GM13976 (cell line): ENCODE data around the gene TOP3A.

Source experiments
- DNase-seq: peaks from one replicate; pipeline ENCODE4 v3.0.0; 2012; ENCODE audit warnings: low spot score
- in situ Hi-C: fragments of 300-500 bp; cut with MboI; formaldehyde crosslinking; loops from one replicate; pipeline ENCODE4 v1.12.0; 2022; ENCODE audit warnings: low sequenced_read_pairs, mixed read lengths, inconsistent platforms; ENCODE audit not compliant: unreplicated experiment
- TF ChIP-seq, protein P1 (sequence below): IDR thresholded peaks from 2 replicates; pipeline ENCODE4 v1.5.1; 2012; ENCODE audit warnings: borderline replicate concordance, mild to moderate bottlenecking; ENCODE audit not compliant: insufficient read depth; ENCODE audit errors: extremely low read depth, missing control alignments, control extremely low read depth

TOP3A gene

GRCh38 chr17:18280766-18281371, 33.9 kb downstream of the TOP3A start:
- no peak for DNase-seq
- TF ChIP-seq, protein P1, sequence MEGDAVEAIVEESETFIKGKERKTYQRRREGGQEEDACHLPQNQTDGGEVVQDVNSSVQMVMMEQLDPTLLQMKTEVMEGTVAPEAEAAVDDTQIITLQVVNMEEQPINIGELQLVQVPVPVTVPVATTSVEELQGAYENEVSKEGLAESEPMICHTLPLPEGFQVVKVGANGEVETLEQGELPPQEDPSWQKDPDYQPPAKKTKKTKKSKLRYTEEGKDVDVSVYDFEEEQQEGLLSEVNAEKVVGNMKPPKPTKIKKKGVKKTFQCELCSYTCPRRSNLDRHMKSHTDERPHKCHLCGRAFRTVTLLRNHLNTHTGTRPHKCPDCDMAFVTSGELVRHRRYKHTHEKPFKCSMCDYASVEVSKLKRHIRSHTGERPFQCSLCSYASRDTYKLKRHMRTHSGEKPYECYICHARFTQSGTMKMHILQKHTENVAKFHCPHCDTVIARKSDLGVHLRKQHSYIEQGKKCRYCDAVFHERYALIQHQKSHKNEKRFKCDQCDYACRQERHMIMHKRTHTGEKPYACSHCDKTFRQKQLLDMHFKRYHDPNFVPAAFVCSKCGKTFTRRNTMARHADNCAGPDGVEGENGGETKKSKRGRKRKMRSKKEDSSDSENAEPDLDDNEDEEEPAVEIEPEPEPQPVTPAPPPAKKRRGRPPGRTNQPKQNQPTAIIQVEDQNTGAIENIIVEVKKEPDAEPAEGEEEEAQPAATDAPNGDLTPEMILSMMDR, result no peak
- in situ Hi-C loops, result no loop called here

- TF ChIP-seq, protein P1, result no peak
- no peak for DNase-seq
- in situ Hi-C loops, result no loop called here
These were observed 34.5 kb downstream of the TOP3A start for GRCh38 chr17:18280249-18280648.

DNA sequence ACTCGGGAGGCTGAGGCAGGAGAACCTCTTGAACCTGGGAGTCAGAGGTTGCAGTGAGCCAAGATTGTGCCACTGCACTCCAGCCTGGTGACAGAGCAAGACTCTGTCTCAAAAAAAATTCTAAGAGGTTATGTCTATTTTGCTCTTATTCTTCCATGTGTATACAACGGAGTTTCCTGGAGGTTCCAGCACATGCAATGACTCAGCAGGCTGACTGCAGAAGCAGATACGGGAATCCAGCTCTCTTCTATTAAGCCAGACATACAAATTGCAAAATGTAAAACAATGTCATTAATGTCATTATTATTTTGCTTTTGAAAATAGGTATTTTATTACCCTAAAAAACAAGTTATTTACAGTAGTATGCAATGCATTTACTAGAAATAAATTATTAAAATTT, 35.9 kb downstream of the TOP3A start:
- TF ChIP-seq, protein P1, result no peak
- DNase-seq, result no peak
- in situ Hi-C loops, result no loop called here

DNA sequence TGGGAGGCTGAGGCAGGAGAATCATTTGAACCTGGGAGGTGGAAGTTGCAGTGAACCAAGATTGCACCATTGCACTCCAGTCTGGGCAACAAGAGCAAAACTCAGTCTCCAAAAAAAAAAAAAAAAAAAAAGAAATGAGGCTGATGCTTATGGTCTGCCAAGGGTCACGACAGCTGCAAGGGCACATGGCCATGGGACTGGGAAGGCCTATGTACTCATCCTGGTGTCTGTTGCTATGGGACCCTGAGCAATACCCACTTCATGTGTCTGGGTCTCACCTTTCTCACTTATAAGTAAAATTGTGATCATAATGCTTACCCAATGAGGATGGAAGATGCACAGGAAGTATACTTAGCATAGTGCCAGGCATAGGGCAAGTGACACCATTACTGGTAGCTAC, 37.7 kb downstream of the TOP3A start:
- TF ChIP-seq, protein P1, result no peak
- DNase-seq, result no peak
- in situ Hi-C loops, result no loop called here

GRCh38 chr17:18270046-18270931, 44.5 kb downstream of the TOP3A start:
- in situ Hi-C loops, result no loop called here
- TF ChIP-seq, protein P1, result no peak
- no peak for DNase-seq

DNA sequence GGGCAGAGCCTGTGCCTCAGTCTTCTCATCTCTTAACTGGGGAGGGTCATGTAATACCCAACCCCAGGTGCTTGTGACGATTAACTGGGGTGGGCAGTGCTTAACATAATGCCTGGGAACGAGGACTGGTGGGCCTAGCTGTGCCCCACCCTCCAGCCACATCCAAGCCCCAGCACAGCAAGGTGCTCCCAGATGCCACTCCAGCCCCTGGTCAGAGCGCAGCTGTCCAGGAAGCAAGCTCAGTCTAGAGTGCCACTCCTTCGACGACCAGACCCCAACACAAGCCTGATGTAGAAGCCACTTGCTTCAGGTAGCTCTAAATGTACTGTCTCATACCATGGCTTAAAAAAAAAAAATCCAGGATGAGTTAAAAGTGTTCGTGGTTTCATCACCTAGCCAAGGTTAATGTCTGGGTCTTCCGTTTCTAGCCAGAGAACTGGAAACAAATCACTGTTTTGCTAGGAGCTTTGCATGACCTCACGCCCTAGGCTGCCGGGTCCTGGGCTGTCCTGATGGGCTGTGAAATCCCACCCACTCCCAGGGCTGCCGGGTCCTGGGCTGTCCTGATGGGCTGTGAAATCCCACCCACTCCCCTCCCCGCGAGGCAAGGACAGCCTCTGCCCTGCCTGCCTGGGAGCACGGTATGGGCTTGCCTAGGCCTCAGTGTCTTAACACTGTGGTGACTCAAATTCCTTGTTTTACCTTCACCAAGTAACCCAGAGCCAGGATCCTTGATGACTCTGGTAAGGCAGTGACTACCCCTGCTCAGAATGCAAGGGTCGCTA, 46.7 kb downstream of the TOP3A start:
- TF ChIP-seq, protein P1, result no peak
- DNase-seq, result no peak
- in situ Hi-C loops, result no loop called here
